AG09309 (cell line): Measurements from ENCODE around the gene HOXC9.

Experiments
- DNase-seq: peaks from one replicate; pipeline ENCODE4 v3.0.0-alpha.2; 2010; ENCODE audit warnings: low read depth
- H3K4me3 ChIP-seq: 2 replicates; pipeline ENCODE4 v1.5.1; 2011; ENCODE audit warnings: mild to moderate bottlenecking, low read depth, low read length, moderate library complexity; ENCODE audit not compliant: control insufficient read depth
- CTCF ChIP-seq: IDR thresholded peaks from 2 replicates; pipeline ENCODE4 v1.5.1; 2011; ENCODE audit warnings: mild to moderate bottlenecking, low read depth, low read length, inconsistent platforms; ENCODE audit not compliant: insufficient read depth, control insufficient read depth; ENCODE audit errors: missing control alignments

Gene HOXC9

GRCh38 chr12:53963434-53964314 lies 36.3 kb upstream of the HOXC9 start:
- TF ChIP-seq CTCF: no peak
- H3K4me3 ChIP-seq: no peak overlapping the region
- no peak for DNase-seq

GRCh38 chr12:53964315-53964713 lies 35.6 kb upstream of the HOXC9 start:
- DNase-seq: no peak
- H3K4me3 ChIP-seq: no peak overlapping the region
- TF ChIP-seq CTCF: no peak

- peak overlapping the region; percentile 39 for H3K4me3 ChIP-seq
- TF ChIP-seq CTCF: no peak
- DNase-seq: no peak
Measured at GRCh38 chr12:53965281-53966084, 34.5 kb upstream of the HOXC9 start.

- H3K4me3 ChIP-seq: peak overlapping the region; percentile 39
- no peak for DNase-seq
- no peak for TF ChIP-seq CTCF
Measured at GRCh38 chr12:53966085-53966384, 33.9 kb upstream of the HOXC9 start.

GRCh38 chr12:53966385-53967133 lies 33.4 kb upstream of the HOXC9 start:
- no peak for TF ChIP-seq CTCF
- DNase-seq: no peak
- peak overlapping the region; percentile 39 for H3K4me3 ChIP-seq

- H3K4me3 ChIP-seq: peak overlapping the region; percentile 39
- TF ChIP-seq CTCF: no peak
- no peak for DNase-seq
Measured at GRCh38 chr12:53967421-53967925, 32.5 kb upstream of the HOXC9 start.
